Aorta (tissue), 5 donors: Measurements from ENCODE around the gene HBD. TPM values are rescaled to one million over a fixed set of nuclear protein-coding genes. Genes with fewer than 3 reads are reported as not detected.

Experiments used
- ATAC-seq: fragments of 200-7000 bp; cut with Tn5 transposase; one replicate; pipeline ENCODE4 v1.9.1; 2022; ENCODE audit warnings: moderate library complexity; ENCODE audit not compliant: low FRiP score
- DNase-seq, 2 donors: peaks; one replicate each; pipeline ENCODE4 v3.0.0-alpha.2; 2020
- H3K27ac ChIP-seq, 2 donors: one replicate each; pipeline ENCODE4 v1.5.1; 2013; ENCODE audit warnings: low read length in 2 of 2, mild to moderate bottlenecking in 2 of 2, moderate library complexity in 2 of 2, control low read depth in 1 of 2, inconsistent platforms in 1 of 2, low read depth in 1 of 2
- H3K27me3 ChIP-seq, 2 donors: one replicate each; pipeline ENCODE4 v1.6.1; 2013; ENCODE audit warnings: control low read depth in 1 of 2, low read length in 1 of 2, mild to moderate bottlenecking in 1 of 2, moderate library complexity in 1 of 2; ENCODE audit not compliant: insufficient read depth in 2 of 2, control insufficient read depth in 1 of 2
- H3K36me3 ChIP-seq, 2 donors: one replicate each; pipeline ENCODE4 v1.6.1; 2013; ENCODE audit warnings: control low read depth in 1 of 2, low read length in 1 of 2, mild to moderate bottlenecking in 1 of 2; ENCODE audit not compliant: insufficient read depth in 2 of 2, control insufficient read depth in 1 of 2
- H3K4me1 ChIP-seq, 2 donors: one replicate each; pipeline ENCODE4 v1.6.1; 2013; ENCODE audit warnings: low read length in 2 of 2, control low read depth in 1 of 2, mild to moderate bottlenecking in 1 of 2, moderate library complexity in 1 of 2; ENCODE audit not compliant: insufficient read depth in 2 of 2, control insufficient read depth in 1 of 2
- H3K4me3 ChIP-seq, 2 donors: one replicate each; pipeline ENCODE4 v1.5.1; 2013; ENCODE audit warnings: low read length in 2 of 2, control low read depth in 1 of 2, mild to moderate bottlenecking in 1 of 2
- H3K9me3 ChIP-seq: one replicate; pipeline ENCODE4 v1.6.1; 2013; ENCODE audit warnings: mild to moderate bottlenecking, low read length; ENCODE audit not compliant: control insufficient read depth
- WGBS, 2 donors: extraction: QIAGEN DNeasy Blood & Tissue Kit; methylation state at CpG; one replicate each; pipeline ENCODE4 v1.1.7; 2013; 5-methylcytosine and 5-hydroxymethylcytosine counted together
- intact Hi-C, 2 donors: fragments of 100-400 bp; cut with DNase I; formaldehyde crosslinking; loops; one replicate each; pipeline versions ENCODE4 v1.14.2 to v1.15.0; 2022
- polyA plus RNA-seq, 2 donors: library from polyadenylated mRNA; stranded (reverse); fragments of 200-250 nt; gene quantifications; one replicate each; pipeline ENCODE4 v1.2.3, GENCODE V29; 2013
- total RNA-seq, 2 donors: library from RNA; stranded (reverse); fragmentation: NEBNext Ultra II Directional; extraction: Animal tissue kit (Norgen Biotek cat#: 25700); gene quantifications; one replicate each; pipeline ENCODE4 v1.2.1, GENCODE V29; 2021
- donor health status: healthy with polysubstance abuse.
- donor health status: Bipolar disorder and iron deficiency.
- donor health status: DM: no; HTN: no; CAD: no.
- donor health status: DM: no; HTN: no; CAD: no.
- donor health status: DM: yes; HTN: yes; CAD: no.

HBD gene
- total and polyA plus RNA-seq, 4 donors, result 8.4 TPM; not detected in 3

DNA sequence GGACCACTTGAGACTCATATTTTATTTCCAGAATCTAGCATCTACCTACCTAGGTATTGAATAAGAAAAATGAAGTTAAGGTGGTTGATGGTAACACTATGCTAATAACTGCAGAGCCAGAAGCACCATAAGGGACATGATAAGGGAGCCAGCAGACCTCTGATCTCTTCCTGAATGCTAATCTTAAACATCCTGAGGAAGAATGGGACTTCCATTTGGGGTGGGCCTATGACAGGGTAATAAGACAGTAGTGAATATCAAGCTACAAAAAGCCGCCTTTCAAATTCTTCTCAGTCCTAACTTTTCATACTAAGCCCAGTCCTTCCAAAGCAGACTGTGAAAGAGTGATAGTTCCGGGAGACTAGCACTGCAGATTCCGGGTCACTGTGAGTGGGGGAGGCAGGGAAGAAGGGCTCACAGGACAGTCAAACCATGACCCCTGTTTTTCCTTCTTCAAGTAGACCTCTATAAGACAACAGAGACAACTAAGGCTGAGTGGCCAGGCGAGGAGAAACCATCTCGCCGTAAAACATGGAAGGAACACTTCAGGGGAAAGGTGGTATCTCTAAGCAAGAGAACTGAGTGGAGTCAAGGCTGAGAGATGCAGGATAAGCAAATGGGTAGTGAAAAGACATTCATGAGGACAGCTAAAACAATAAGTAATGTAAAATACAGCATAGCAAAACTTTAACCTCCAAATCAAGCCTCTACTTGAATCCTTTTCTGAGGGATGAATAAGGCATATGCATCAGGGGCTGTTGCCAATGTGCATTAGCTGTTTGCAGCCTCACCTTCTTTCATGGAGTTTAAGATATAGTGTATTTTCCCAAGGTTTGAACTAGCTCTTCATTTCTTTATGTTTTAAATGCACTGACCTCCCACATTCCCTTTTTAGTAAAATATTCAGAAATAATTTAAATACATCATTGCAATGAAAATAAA lies 9.5 kb downstream of the HBD start:
- intact Hi-C loops, result no loop called here
- WGBS, 2 donors, result 69 to 79% methylated on average over 6 of the region's 6 CpGs
- no peaks in the 10 kb centered on the region for H3K4me1 ChIP-seq
- no peak overlapping the region for H3K27ac ChIP-seq
- no peaks in the 10 kb centered on the region for H3K27me3 ChIP-seq
- no peak overlapping the region for H3K4me3 ChIP-seq
- H3K36me3 ChIP-seq, result no peaks in the 10 kb centered on the region
- ATAC-seq (no peak), DNase-seq (no peak)
- H3K9me3 ChIP-seq, result no peaks in the 10 kb centered on the region

DNA sequence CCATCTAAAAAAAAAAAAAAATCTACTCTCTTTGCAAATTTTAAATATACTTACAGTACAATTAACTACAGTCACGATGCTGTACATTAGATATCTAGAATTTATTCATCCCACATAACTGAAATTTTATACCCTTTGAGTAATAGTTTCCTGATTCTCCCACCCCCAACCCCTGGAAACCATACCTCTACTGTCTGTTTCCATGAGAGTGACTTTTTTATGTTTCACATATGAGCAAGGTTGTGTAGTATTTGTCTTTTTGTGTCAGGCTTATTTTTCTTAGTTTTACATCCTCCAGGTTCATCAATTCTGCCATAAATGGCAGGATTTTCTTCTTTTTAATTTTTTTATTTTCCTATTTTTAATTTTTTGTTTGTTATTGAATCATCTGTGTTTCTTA lies 10.6 kb downstream of the HBD start:
- no peaks in the 10 kb centered on the region for H3K9me3 ChIP-seq
- no peak overlapping the region for H3K27ac ChIP-seq
- no peaks in the 10 kb centered on the region for H3K4me1 ChIP-seq
- H3K4me3 ChIP-seq, result no peak overlapping the region
- ATAC-seq (no peak), DNase-seq (no peak)
- intact Hi-C loops, result no loop called here
- H3K27me3 ChIP-seq, result no peaks in the 10 kb centered on the region
- WGBS, 2 donors, result 49 to 53% methylated on average over 1 of the region's 1 CpG
- no peaks in the 10 kb centered on the region for H3K36me3 ChIP-seq

DNA sequence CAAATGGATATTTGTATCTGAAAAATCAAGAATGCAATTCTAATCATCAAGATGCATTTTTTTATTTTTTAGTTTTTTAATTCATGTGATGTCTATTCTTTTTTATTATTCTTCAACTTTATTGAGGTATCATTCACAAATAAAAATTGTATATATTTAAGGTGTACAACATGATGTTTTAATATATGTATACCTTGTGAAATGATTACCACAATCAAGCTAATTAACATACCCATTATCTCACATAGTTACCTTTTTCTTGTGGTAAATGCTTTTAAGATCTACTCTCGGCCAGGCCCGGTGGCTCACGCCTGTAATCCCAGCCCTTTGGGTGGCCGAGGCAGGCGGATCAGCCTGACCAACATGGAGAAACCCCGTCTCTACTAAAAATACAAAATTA lies 11.1 kb downstream of the HBD start:
- Histone ChIP-seq H3K4me1 (no peaks in the 10 kb centered on the region), H3K9me3 (no peaks in the 10 kb centered on the region), H3K4me3 (no peak overlapping the region), H3K27ac (no peak overlapping the region), H3K36me3 (no peaks in the 10 kb centered on the region), H3K27me3 (no peaks in the 10 kb centered on the region)
- WGBS, 2 donors, result 86 to 94% methylated on average over 6 of the region's 6 CpGs
- DNase-seq (no peak), ATAC-seq (no peak)
- intact Hi-C loops, result no loop called here

DNA sequence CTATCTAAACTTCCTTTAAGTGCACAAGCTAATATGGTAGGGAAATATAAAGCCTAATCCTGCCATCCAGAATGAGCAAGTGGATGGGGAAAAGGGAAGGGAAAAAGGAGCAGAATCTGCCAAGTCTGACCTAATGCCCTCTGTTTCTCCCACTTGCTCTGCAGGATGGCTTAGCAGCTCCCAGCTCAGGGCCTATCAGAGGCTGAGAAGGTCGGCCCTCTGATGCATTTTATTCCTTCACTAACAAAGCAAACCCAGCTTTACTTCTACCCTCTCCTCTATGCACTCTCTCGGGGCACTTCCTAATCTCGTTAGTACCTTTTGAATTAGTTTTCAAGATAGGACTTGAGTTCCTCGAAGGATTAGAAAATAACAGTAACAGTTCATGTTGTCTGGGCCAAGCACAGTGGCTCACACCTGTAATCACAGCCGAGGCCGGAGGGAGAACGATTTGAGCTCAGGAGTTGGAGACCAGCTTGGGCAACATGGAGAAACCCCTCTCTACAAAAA lies 23.9 kb downstream of the HBD start:
- 65 to 67% methylated on average over 7 of the region's 7 CpGs for WGBS, 2 donors
- no peaks in the 10 kb centered on the region for H3K36me3 ChIP-seq
- H3K9me3 ChIP-seq, result no peaks in the 10 kb centered on the region
- no peak for ATAC-seq
- H3K27ac ChIP-seq, result no peak overlapping the region
- peaks cover 0 to 2% of the 10 kb centered on the region in 2 donors for H3K27me3 ChIP-seq
- DNase-seq, result no peak
- H3K4me1 ChIP-seq, result no peaks in the 10 kb centered on the region
- no peak overlapping the region for H3K4me3 ChIP-seq
- intact Hi-C loops, result no loop called here

DNA sequence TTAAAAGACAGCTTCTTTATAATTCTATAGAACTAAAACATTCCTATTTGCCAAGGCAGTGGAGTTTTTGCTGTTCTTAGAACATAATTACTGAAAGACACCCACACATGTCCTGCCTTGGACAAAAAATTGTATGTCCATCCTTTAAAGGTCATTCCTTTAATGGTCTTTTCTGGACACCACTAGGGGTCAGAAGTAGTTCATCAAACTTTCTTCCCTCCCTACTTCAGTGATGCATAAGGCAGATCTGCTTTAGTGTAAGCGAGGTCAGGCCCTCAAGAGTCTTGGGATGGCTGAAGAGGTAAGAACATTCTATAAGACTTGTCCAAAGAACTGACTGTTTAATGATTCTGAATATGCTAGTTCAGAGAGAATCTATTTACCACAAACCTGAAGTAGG lies 29.5 kb downstream of the HBD start:
- Histone ChIP-seq H3K4me3 (no peak overlapping the region), H3K27ac (no peak overlapping the region), H3K9me3 (no peaks in the 10 kb centered on the region), H3K27me3 (no peaks in the 10 kb centered on the region), H3K36me3 (no peaks in the 10 kb centered on the region), H3K4me1 (no peaks in the 10 kb centered on the region)
- peak; percentile 50 for ATAC-seq
- intact Hi-C loops, result loop anchor here in 1 of 2 donors (2.0 kb wide), 1 partner anchor 176 kb away; no protein-coding TSS in a partner anchor
- DNase-seq, result no peak
- 18 to 40% methylated on average over 1 of the region's 1 CpG for WGBS, 2 donors

DNA sequence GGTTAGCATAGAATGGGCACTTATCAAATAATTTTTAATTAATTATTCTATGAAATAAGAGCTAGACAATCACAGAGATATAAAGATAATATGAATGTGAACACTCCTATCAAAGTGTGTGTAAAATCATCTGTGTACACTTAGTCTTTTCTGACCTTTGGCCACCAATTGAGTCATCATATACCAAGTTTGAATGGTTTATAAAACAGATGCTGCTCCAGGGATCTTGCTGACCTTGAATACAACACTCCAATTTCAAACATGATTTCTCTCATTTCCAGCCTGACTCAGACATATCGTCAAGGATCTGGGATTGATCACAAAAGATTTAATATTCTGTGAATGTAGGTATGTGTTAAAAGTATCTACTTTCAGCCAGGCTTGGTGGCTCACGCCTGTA lies 30.9 kb downstream of the HBD start:
- Histone ChIP-seq H3K9me3 (no peaks in the 10 kb centered on the region), H3K4me3 (no peak overlapping the region), H3K27ac (no peak overlapping the region), H3K36me3 (no peaks in the 10 kb centered on the region), H3K27me3 (no peaks in the 10 kb centered on the region), H3K4me1 (no peaks in the 10 kb centered on the region)
- intact Hi-C loops, result no loop called here
- DNase-seq, result no peak
- WGBS, 2 donors, result 71 to 73% methylated on average over 2 of the region's 2 CpGs
- no peak for ATAC-seq

DNA sequence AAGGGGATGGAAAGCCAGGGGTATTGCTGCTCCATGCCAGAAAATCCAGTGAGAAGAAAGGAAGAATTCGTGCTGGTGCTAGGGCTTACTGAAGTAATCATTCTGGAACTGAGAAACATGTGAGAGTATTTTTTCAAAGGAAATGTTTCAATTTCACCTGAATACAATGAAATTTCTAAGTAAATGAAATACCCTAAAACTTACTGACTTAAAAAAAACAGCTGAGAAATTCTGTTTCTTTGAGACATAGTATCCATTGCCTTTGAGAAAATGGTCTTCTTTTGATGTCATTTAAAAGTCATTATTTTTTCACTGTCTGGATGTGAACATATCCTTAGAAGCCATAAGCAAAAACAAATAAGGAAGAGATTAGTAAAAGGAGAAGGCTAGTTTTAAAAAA lies 33.7 kb downstream of the HBD start, which contains the start of gene OR51V1:
OR51V1 (minus strand) TSS at position 101 of the 400 bp plus-strand sequence; CDS start at position 101, 0 bp downstream.
- intact Hi-C loops, result no loop called here
- no peak for ATAC-seq
- H3K4me1 ChIP-seq, result no peaks in the 10 kb centered on the region

DNA sequence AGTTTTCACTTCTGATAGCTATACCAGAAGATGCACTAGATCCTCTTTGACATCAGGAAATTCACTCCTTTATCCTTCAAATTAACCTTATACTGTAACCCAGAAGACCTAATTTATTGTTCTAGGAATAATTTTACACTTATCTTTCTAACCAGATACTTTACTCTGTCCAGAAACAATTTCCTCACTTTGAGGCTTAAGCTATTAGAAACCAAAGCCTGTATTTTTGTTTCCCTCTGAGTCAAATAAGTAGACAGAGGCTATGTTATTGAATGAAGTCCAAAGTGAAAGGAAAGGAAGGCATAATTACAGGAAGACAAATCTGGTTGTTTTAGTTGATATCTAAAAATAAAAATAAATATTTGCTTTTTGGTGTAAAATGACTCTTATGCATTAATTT lies 36.0 kb downstream of the HBD start:
- H3K27ac ChIP-seq, result no peak overlapping the region
- no peak for ATAC-seq
- H3K4me3 ChIP-seq, result no peak overlapping the region
- DNase-seq, result no peak
- no peaks in the 10 kb centered on the region for H3K36me3 ChIP-seq
- intact Hi-C loops, result no loop called here
- H3K9me3 ChIP-seq, result no peaks in the 10 kb centered on the region
- no peaks in the 10 kb centered on the region for H3K4me1 ChIP-seq
- H3K27me3 ChIP-seq, result no peaks in the 10 kb centered on the region

More for the DNA sequence above, 33.7 kb downstream of the HBD start, which contains the start of gene OR51V1:
- Histone ChIP-seq H3K9me3 (no peaks in the 10 kb centered on the region), H3K27ac (no peak within 1 kb of the TSS), H3K27me3 (no peaks in the 10 kb centered on the region), H3K4me3 (no peak within 1 kb of the TSS), H3K36me3 (no peaks in the 10 kb centered on the region)
- DNase-seq, result no peak
- WGBS, 2 donors, result 55 to 61% methylated on average over 1 of the region's 1 CpG

DNA sequence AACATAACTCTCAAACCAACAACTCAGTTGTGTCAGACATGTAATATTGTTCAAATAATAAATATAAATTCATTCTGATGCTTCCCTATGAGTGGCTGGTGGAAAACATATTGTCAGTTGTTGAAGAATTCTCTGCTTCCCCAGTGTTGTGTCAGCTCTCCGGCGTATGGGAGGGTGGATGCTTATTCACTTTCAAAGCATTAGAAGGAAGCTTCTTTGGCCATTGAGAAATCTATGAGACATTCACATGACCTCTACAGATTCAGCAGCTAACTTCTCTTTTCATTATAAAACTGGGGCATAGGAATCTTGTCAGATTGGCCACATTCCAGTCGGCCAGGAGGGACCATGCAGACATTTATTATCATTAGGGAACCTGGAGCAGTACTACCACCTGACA lies 36.7 kb downstream of the HBD start:
- ATAC-seq (no peak), DNase-seq (no peak)
- H3K4me1 ChIP-seq, result no peaks in the 10 kb centered on the region
- intact Hi-C loops, result no loop called here
- no peaks in the 10 kb centered on the region for H3K27me3 ChIP-seq
- no peak overlapping the region for H3K4me3 ChIP-seq
- no peak overlapping the region for H3K27ac ChIP-seq
- no peaks in the 10 kb centered on the region for H3K9me3 ChIP-seq
- H3K36me3 ChIP-seq, result no peaks in the 10 kb centered on the region
- 51 to 61% methylated on average over 3 of the region's 3 CpGs for WGBS, 2 donors
